HG03378 (cell line): ENCODE measurements around the gene MRPS27.
A peak's percentile ranks its signal among the peaks of the same experiment; 100 is the strongest.

Experiments used
- ATAC-seq: cut with Tn5 transposase; IDR thresholded peaks from one replicate; pipeline ENCODE4 v1.9.1; 2021; ENCODE audit warnings: mild to moderate bottlenecking, moderate library complexity; ENCODE audit not compliant: unreplicated experiment

Gene MRPS27

GRCh38 chr5:72266862-72267261 is 53.2 kb downstream of the MRPS27 start:
- no peak for ATAC-seq

- ATAC-seq, result no peak
Observed at GRCh38 chr5:72265032-72265877, 54.8 kb downstream of the MRPS27 start.

GRCh38 chr5:72256536-72256935 is 63.5 kb downstream of the MRPS27 start:
- no peak for ATAC-seq

- ATAC-seq, result no peak
Observed at GRCh38 chr5:72255670-72256069, 64.4 kb downstream of the MRPS27 start.

GRCh38 chr5:72255237-72255636 is 64.8 kb downstream of the MRPS27 start:
- ATAC-seq, result no peak

DNA sequence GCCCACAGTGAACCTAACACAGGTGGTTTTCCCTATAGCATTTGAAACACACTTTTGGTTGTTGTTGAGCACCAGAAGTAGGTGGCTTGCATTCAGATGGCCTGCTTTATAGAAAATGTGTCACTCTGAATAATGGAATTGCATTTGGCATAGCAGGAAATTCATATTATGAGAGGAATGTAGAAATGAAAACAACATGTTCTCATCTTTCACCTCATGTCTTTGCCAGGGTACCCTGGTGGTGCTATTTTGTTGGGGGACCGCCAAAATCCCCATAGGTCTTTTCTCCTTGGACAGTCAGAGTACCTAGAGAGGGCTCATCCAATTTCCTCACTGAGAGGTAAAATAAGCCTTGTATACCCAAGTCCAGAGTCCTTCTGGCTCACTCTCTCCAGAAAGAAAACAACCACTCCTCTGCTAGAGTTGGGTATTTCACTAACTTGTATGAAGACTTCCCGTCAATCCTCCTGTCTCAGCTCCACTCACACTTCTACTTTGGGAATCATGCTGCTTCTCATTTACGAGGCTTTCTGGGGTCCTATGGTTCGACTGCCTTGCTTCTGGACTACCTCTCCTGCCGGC is 67.4 kb downstream of the MRPS27 start:
- no peak for ATAC-seq

DNA sequence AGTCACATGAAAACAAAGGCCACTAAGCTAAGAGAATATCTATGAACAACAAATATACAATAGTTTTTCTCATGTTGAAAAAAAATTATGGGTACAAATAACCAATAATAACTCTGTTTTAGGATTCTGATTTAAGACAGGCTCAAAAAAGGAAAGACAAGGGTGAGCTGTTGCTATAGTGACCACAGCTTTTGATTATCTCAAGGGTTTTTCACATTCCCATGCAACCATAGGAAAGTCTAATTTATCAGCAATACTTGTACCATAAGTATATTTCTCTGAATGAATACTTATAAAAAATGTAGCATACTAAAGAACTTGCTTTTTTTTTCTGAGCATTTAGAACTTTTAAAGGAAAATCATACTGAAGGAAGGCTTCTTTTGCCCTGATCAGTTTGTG is 68.0 kb downstream of the MRPS27 start:
- ATAC-seq, result no peak

DNA sequence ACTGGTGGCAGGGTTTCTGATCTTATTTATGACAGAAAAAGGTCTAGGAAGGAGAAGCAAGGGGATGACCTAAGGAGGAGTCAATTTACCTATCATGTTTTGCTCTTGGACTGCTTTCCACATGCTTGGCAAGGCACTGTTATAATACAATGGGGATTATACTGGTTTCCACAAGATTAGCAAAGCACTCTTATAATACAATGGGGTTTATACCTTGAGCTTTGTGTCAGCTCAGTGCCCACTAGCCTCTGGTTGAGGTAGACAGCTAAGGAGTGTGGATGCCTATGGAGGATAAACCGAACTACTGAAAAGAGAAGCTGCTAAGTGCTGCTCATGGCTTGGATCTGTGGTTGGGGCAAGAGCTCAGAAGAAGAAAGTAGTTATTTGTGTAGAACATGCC is 68.7 kb downstream of the MRPS27 start:
- ATAC-seq, result no peak

DNA sequence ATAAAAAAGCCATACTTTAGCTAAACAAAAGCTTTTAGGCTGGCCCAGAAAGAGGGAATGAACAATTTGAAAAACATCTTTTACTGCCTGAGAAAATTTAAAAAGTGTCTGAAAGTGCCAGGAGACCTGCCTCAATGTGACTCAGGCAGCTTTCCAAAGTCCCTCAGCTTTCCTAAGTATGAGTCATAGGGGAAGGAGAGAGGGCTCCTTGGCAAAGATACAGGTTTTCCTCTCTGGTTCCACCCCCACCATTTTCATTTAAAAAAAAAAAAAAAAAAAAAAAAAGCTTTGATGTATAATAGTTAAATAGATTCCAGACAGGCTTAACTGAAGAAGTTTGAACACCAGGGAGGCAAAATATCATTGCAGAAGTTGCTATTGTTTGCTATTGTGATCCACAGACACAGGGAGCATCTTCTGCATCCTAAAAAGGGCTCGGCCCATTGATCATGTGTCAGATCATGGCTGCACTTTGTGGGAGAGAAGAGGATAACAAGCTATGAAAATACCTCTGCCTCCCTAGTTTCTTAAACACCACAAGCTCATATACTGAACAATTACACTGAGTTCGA is 71.5 kb downstream of the MRPS27 start:
- no peak for ATAC-seq

GRCh38 chr5:72246954-72247442 is 73.0 kb downstream of the MRPS27 start:
- no peak for ATAC-seq

DNA sequence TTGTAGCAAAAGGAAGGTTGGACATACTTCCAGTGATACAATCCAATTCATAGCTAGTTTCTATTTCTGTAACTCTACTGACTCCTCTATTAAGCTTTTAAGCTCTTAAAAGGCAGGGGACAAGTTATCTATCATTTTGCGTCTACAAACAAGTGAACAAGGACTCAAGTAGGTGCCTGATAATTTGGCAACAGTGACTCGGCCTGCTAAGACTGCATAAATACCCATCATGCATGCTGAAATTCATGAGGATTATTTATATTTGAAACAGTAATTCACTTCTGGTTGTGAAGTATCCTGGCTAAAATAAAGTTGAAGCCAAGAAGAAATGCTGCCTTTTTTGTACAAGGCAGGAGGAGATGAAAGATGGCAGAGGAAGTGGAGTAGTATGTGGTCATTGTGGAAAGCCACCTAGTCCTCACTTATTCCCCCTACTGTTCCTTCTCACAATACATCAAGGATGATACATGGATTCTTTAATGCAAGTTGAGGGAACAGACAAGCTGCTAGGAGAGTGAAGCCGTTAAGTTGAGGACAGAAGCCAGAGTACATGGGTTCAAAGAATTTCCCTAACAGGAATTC is 74.0 kb downstream of the MRPS27 start:
- no peak for ATAC-seq

DNA sequence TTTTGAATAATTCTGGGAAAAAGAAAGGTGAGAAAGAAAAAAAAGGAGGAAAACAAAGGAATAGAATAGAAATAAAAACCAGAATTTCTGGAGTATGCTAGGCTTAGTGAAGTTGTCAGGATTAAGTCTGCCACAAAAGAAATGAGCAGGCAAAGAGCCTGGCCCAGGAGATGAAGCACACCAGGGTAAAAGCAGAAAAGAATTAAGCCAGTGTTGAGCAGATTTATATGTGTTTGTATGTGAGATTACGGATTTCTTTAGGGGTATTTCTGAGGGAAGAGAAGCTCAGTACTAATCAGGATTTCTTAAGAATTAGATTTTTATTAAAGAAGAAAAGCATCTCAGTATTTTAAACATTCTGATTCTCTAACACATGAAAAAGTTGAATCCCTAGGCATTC is 74.5 kb downstream of the MRPS27 start:
- no peak for ATAC-seq

DNA sequence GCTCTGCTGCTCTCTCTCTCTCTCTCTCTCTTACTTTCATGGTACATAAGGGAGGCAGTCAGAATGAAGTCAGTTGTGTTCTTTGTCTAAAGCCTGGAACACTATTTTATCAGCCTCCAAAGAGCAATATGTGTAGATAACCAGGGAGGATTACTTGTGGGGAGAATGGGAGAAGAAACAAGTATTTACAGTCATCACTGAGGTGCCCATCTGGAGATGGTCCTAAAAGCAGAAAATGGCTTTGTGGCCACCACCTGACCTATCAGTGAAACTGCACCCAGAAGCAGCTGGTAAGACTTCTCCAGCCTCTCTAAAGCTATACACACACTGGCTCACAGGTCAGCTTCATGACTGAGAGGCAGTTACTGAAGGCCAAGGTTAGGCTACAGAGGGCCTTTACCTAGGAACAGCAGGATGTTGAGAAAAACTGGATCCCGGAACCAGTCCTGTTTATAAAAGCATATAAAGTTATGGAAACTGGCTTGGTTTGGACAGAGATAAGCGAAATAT is 75.1 kb downstream of the MRPS27 start:
- ATAC-seq, result peak; percentile 84

DNA sequence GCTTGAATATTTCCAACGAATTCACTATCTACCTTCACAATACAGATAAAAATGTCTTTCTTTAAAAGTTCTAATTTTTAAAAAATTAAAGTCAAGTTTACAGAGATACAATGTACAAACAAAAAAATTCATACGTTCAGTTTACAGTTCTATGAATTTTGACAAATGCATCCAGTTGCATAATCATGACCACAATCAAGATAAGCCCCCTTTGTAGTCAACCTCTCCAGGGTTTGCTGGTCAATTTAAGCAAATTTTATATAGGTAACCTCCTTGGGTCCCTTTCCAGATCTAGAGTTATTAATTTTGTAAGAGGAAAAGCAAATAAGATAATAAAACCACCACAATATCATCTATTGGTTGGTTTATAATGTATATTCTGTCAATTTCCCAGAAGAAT is 76.3 kb downstream of the MRPS27 start:
- no peak for ATAC-seq

DNA sequence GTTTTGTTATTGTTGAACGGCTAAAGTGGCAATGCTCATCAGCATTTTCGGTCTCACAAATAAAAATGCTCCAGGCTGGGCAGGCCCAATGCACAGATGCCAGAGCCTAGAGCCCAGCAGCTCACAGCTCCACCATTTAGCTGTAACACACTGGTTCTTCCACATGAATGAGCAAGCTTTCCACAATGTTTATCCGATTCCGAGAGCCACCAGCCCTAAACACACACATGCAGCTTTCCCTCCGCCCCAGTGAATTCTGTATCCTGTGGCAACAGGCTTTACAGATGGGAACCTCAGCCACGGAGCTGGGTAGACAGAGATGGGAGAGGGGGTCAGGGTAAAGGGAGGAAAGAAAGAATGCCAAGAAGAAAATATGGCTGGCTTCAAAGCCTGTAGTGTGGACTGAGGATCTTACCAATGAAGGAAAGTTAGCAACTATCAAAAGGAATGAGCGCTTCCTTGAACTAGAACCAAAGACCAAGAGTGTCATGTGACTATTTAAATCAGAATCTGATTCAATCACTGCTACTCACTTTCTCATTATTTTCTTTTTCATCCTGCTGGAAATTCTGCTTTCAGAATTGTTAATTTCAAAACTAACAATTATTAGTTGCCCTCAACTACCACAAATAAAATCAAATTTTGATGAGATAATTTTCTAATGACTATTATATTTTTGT is 77.1 kb downstream of the MRPS27 start:
- ATAC-seq, result no peak

- no peak for ATAC-seq
Observed at GRCh38 chr5:72241346-72242003, 78.6 kb downstream of the MRPS27 start.

DNA sequence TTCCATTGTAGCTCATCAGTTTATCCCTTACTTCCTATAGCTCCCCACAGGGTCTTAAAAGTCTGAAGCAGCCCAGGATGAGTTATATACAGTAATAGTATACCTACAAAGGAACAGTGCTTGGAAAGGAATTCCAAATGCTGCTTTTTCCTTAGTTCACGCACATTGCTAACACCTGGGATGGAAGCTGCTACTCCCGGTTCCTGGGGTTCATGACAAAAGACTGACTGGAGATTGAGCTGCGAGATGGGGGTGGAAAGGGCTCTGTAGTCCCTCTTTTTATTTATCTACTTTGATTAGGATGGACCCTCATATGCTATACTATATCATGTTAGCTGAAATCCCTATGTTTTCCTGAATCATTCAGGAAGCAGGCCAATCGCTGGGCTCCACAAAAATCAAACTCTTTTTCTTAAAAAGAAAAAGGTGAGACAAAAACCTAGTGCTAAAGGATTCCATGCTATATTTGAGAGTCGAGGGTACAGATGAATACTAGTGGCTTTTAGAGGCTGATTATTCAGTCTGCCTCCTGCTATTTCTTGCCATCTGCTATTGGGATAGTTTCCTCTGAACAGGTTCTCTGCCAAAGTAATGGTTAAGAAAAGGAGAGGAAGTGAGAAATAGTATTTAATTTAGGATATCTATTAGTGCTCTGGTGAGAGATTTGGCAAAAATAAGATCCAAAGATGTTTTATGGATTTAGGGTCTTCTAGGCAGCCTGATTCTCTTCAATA is 81.2 kb downstream of the MRPS27 start:
- ATAC-seq, result no peak

DNA sequence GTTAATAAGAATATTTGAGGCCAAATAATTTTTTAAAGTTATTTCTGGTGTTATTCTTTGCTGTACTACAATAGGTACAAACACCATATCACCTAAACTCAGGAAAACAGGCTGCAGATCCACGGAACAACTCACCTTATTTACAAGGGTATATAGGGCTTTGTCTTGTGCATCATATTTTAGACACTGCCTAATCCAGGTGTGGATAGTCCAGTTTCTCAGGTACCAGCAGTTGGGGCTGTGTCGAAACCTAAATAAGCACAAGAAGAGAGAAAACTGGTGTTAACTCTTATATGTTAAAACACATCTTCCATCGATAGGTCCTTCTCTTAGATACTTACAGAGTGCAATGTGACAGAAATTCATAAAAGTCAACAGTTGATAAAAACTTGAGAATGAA is 82.2 kb downstream of the MRPS27 start:
- ATAC-seq, result no peak

GRCh38 chr5:72237415-72237814 is 82.6 kb downstream of the MRPS27 start:
- no peak for ATAC-seq

DNA sequence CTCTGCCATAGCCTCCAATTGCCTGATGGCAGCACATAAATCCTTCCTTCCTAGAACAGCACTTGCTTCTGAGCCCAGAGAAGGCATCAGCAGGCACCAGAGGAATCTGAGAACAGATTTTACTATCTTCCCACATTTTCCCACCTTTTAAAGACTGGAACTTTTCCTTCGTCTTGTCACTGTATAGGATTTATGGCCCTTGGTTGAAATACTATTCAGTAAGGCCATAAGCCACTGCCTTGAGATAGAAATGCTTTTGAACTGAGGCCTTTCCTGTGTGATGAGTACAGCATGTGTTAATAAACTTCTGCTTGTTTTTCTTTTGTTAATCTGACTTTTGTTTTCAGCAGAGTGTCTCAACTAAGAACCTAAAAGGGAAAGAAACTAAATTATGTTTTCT is 84.3 kb downstream of the MRPS27 start:
- ATAC-seq, result no peak
